HG03175 (cell line): Measurements from ENCODE around the gene TOP1.
"Not testable (repeated sequence)": the region's sequence is repeated elsewhere in the genome, so short reads cannot be mapped to it uniquely, and the experiment has no call there.

Experiments used
- ATAC-seq: cut with Tn5 transposase; IDR thresholded peaks from one replicate; pipeline ENCODE4 v1.9.1; 2021; ENCODE audit warnings: mild to moderate bottlenecking, moderate library complexity; ENCODE audit not compliant: unreplicated experiment

Gene TOP1

GRCh38 chr20:41125530-41126457 lies 97.2 kb downstream of the TOP1 start:
- ATAC-seq, result no peak

GRCh38 chr20:41126719-41127118 lies 98.1 kb downstream of the TOP1 start:
- no peak for ATAC-seq

DNA sequence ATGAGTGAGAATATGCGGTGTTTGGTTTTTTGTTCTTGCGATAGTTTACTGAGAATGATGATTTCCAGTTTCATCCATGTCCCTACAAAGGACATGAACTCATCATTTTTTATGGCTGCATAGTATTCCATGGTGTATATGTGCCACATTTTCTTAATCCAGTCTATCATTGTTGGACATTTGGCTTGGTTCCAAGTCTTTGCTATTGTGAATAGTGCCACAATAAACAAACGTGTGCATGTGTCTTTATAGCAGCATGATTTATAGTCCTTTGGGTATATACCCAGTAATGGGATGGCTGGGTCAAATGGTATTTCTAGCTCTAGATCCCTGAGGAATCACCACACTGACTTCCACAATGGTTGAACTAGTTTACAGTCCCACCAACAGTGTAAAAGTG lies 99.7 kb downstream of the TOP1 start:
- not testable (repeated sequence) for ATAC-seq

DNA sequence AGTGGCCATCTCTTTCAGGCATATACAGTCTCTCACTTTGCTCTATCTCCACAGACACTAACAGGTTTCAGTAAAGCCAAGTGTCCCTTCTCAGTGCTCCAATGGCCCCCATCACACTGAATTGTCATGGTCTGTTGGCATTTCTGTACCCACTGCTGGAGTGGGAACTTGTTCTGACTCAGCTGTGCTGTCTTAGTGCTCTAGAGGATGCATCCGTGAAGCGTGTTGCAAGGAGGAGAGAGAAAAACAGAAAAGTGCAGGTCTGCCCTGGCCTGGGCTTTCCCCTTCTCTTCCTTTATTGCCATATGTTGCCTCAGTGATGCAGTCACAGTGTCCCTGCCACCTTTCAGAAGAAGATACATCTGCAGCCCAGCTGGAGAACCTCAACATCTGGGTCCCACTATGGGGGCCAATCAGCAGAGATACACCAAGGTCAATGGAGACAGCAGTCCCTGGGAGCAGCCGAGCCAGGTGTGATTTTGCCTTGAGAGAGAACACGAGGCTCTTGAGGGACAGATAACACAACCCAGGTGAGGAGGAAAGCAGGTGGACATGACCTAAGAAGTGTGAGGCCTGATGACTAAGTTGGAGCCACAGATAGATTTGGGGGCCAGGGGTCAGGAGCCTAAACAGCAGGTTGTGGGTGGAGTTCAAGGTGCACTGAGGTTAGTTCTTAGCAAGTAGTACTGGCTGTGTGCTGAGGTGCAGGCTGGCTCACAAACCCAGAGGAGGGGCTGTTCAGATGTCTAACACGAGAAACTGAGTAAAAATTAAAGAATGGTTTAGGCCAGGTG lies 103.2 kb downstream of the TOP1 start:
- ATAC-seq, result peak; percentile 31

- not testable (repeated sequence) for ATAC-seq
Measured at GRCh38 chr20:41132388-41132775, 103.8 kb downstream of the TOP1 start.

GRCh38 chr20:41133709-41134361 lies 105.2 kb downstream of the TOP1 start:
- peak; percentile 26 for ATAC-seq

- no peak for ATAC-seq
Measured at GRCh38 chr20:41134362-41135186, 106.0 kb downstream of the TOP1 start.

DNA sequence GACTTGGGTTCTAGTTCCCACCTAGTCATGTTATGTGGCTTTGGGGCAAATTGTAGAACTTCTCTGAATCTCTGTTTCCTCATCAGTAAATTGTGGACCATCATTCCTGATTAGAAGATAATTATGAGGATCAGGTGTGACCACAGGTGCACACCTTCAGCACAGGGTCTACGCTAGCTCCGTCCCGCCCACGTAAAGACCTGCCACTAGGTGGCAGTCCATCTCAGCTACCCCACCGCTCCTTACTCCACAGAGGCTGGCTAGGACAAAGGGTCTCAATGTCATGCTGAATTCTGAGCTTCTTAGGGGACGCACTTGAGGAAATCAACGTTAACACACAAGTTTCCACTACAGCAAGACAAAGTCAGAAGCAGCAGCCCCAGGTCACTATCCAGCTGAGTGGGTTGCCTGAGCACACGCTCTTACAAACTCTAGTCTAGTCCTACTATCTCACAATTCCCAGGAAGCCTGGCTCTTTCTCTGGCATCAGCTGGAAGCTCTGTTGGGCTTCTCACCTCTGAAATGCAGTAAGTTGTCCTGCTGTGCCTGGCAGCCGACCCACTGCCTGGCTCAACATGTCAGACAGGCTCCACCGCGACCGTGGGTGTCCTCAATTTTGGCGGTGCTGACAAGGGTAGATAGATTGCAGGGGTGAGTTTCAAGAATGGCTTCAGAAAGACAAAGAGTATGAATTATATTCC lies 106.7 kb downstream of the TOP1 start:
- no peak for ATAC-seq

- ATAC-seq, result no peak
Measured at GRCh38 chr20:41135888-41136679, 107.5 kb downstream of the TOP1 start.

DNA sequence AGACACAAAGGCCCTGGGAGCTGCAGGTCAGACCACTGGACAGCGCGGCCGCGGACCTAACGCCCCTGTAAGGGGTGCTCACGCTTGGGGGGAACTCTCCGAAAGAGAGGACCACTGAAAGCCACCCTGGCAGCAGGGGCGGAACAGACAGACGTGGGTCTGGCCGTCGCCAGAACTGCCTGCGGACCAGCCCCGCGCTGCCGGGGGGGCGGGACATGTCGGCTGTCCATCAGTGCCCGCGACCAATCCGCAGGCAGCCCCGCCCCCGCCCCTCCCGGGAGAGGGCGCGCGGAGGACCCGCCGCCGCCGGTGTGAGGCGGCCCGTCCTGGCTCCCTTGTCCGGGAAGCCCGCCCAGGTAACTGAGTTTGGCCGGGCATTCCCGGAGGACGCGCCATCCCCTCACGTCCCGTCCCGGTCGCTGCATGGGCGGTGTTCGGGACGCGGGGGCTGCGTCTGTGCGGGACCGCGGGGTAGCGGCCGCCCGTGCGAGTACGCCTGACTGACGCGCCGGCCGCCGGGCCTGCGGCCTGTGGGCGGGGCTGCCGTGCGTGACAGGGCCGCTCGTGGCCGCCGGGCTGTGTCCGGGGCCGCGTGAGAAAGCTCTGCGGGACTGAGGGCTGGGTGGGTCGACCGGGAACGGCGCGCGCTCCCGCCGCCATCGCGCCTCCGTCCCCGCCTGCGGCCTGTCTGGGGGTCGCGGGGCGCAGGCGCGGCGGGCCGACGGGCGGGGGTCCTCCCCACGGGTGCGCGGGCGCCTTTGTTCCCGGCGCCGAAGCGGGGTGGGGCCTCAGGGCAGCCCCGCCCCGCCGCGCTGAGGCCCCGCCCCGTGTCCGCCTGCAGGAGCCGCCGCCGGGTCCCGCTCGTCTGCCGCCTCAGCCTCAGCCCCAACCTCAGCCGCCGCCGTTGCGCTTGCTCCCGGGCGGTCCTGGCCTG lies 108.3 kb downstream of the TOP1 start, which contains the start of gene PLCG1:
Gene PLCG1 (plus strand): TSS at position 864 of the 934 bp plus-strand sequence. CDS start 99 bp downstream, outside the sequence.
- ATAC-seq, result peak; percentile 65

DNA sequence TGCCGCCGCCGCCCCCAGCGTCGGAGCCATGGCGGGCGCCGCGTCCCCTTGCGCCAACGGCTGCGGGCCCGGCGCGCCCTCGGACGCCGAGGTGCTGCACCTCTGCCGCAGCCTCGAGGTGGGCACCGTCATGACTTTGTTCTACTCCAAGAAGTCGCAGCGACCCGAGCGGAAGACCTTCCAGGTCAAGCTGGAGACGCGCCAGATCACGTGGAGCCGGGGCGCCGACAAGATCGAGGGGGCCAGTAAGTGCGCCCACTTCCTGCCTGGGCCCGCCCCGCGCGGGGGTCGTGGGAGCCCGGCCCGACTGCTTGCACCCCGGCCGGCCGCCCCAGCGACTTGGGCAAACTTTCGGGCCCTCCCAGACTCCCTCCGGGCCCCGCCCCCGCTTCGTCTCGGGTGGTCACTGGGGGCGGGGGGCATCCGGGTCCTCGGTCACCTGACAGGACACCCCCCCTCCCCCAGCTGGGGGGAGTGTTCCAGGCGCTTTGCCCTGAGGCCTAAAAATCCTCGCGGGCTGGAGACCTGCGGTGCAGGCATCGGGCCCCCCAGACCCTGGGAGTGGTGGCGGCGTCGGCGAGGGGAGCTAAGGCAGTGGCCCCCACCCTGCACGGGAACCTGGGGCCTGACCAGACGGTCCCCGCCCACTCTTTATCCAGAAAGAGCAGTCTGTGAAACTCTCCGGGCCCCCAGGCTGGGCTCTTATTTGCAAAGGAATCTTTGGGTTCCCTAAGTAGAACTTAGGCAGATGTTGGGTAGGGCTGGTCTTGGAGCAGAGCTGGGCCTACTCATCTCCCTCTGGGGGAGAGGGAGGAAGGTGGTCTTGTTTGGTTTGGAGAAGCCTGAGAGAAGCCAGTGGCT lies 109.2 kb downstream of the TOP1 start:
- peak; percentile 9 for ATAC-seq

- ATAC-seq, result no peak
Measured at GRCh38 chr20:41138475-41139226, 110.0 kb downstream of the TOP1 start.

- ATAC-seq, result no peak
Measured at GRCh38 chr20:41139227-41140093, 110.8 kb downstream of the TOP1 start.

DNA sequence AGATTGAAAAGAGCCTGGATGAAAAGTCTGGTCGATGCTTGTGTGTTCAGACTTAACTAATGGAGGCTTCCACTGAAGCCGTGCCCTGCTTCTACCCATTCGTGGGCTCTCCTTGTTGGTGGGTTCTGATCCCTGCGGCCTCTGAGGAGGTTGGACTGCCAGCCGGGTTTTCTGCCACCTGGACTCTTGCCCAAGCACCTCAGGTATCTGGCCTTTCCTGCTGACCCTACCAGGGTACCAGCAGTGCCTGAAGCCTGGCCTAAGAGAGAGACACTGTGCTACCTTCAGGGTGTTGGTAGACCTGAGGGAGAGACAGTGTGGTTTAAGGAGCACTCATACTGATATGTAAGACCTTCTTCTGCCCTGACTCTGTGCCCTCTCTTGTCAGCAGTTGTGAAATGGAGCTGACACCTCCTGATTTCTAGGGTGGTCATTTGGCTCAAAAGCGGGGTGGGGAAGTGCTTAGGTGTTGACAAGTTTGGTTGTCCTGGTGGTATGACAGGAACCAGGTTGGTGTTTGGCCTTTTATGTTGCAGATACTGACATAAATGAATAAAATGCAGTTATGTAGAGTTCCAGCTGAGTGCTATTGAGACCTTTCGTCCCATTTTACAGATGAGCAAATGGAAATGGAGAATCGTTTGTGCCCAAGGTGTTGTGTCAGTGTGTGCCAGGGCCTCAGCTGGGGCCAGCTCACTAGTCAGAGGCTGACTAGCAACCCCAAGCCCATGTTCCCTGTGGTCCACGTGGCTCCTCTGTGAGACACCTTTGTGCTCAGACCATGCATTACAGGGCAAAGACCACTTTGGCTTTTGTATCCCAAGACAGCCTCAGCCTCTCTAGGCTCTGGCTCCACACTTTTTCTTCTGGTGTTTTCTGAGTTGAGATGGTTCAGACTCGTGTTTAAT lies 111.9 kb downstream of the TOP1 start:
- no peak for ATAC-seq
